Panc1 (cell line): Measurements from ENCODE around the gene HLCS. TPM values are rescaled to one million over a fixed set of nuclear protein-coding genes. Genes with fewer than 3 reads are reported as not detected.

Experiments
- ATAC-seq: fragments of 200-7000 bp; cut with Tn5 transposase; 2 replicates; pipeline ENCODE4 v1.9.1; 2020; ENCODE audit warnings: mild to moderate bottlenecking, moderate library complexity
- BruUV-seq: library from RNA; stranded (reverse); fragments of 400-500 nt; replicated peaks from 2 replicates; lab custom pipeline; 2021; lab: Mats Ljungman, UMichigan
- CTCF ChIA-PET: fragments of 300-600 bp; sonication (Branson Sonifier 250); formaldehyde crosslinking; loops from one replicate; lab custom pipeline; 2022; ENCODE audit warnings: antibody characterized with exemption; lab: Charles Lee
- POLR2A ChIA-PET: fragments of 300-600 bp; sonication (Branson Sonifier 250); formaldehyde crosslinking; loops from one replicate; lab custom pipeline; 2022; ENCODE audit warnings: antibody characterized with exemption; lab: Charles Lee
- DNase-seq: peaks from one replicate; pipeline ENCODE4 v3.0.0-alpha.2; 2010; ENCODE audit warnings: low read depth, low spot score
- H3K27ac ChIP-seq: 2 replicates; pipeline ENCODE4 v1.5.1; 2011; ENCODE audit warnings: mild to moderate bottlenecking, low read length, inconsistent platforms
- H3K27me3 ChIP-seq: fragments of 200-500 bp; sonication (Bioruptor generic); 2 replicates; pipeline ENCODE4 v1.6.0; 2014; ENCODE audit warnings: low read length, inconsistent platforms; ENCODE audit not compliant: control insufficient read depth, insufficient read depth
- H3K36me3 ChIP-seq: fragments of 200-500 bp; sonication (Bioruptor generic); 2 replicates; pipeline ENCODE4 v1.5.1; 2014; ENCODE audit warnings: inconsistent platforms, mild to moderate bottlenecking, low read length, moderate library complexity; ENCODE audit not compliant: control insufficient read depth, insufficient read depth
- H3K4me1 ChIP-seq: 2 replicates; pipeline ENCODE4 v1.5.1; 2011; ENCODE audit warnings: inconsistent platforms, mild to moderate bottlenecking, low read length, moderate library complexity; ENCODE audit not compliant: control insufficient read depth, insufficient read depth
- H3K4me3 ChIP-seq, 2 experiments: 2 replicates each; pipeline ENCODE4 v1.5.1; 2011 to 2012; ENCODE audit warnings: low read depth in 2 of 2, low read length in 2 of 2, mild to moderate bottlenecking in 2 of 2, inconsistent platforms in 1 of 2, moderate library complexity in 1 of 2
- H3K9me3 ChIP-seq: fragments of 200-500 bp; sonication (Bioruptor generic); 2 replicates; pipeline ENCODE4 v1.5.1; 2014; ENCODE audit warnings: low read depth, mild to moderate bottlenecking, inconsistent platforms, low read length, moderate library complexity; ENCODE audit not compliant: control insufficient read depth, insufficient read depth
- CTCF ChIP-seq: fragments of 450-650 bp; IDR thresholded peaks from 2 replicates; pipeline ENCODE4 v1.5.1; 2017; ENCODE audit warnings: mild to moderate bottlenecking
- POLR2AphosphoS5 ChIP-seq: IDR thresholded peaks from 2 replicates; pipeline ENCODE4 v1.6.1; 2012; ENCODE audit warnings: mild to moderate bottlenecking, low read depth, low read length, moderate library complexity
- REST ChIP-seq, 2 experiments: IDR thresholded peaks; 2 replicates each; pipeline ENCODE4 v1.6.1; 2011 to 2012; ENCODE audit warnings: low read depth in 2 of 2, control low read depth in 1 of 2, low read length in 1 of 2, mild to moderate bottlenecking in 1 of 2, moderate library complexity in 1 of 2; ENCODE audit not compliant: insufficient read depth in 1 of 2
- SIN3A ChIP-seq: IDR thresholded peaks from 2 replicates; pipeline ENCODE4 v1.6.1; 2012; ENCODE audit warnings: low read depth, mild to moderate bottlenecking, low read length, moderate library complexity, borderline replicate concordance; ENCODE audit not compliant: insufficient read depth
- TCF7L2 ChIP-seq: IDR thresholded peaks from 2 replicates; pipeline ENCODE4 v1.6.1; 2011; ENCODE audit warnings: mild to moderate bottlenecking, low read depth, low read length, inconsistent platforms
- in situ Hi-C: cut with HindIII; loops from 2 replicates; pipeline ENCODE4 v1.10.0; 2016; ENCODE audit warnings: low sequenced_read_pairs, low pct_unique_long_range_greater_than_20kb
- intact Hi-C: fragments of 100-400 bp; cut with micrococcal nuclease; formaldehyde crosslinking; loops from one replicate; pipeline ENCODE4 v1.10.0; 2022; ENCODE audit not compliant: unreplicated experiment
- total RNA-seq: library from RNA; stranded (reverse); gene quantifications from one replicate; pipeline ENCODE4 v1.2.1, GENCODE V29; 2021; ENCODE audit not compliant: unreplicated experiment

The HLCS gene
- total RNA-seq, 1 experiment from 2014 or later: 15.3 TPM

GRCh38 chr21:36768496-36768895 is 198.0 kb downstream of the HLCS start:
- H3K9me3 ChIP-seq: no peaks in the 10 kb centered on the region
- intact Hi-C loops: no loop called here
- in situ Hi-C loops: no loop called here
- no peaks in the 10 kb centered on the region for H3K27me3 ChIP-seq
- ChIA-PET CTCF (no interaction called here), POLR2A (no interaction called here)
- TF ChIP-seq SIN3A (no peak), POLR2AphosphoS5 (no peak), CTCF (no peak), REST (IDR thresholded peaks at IDR 0.05; ENCODE audit: insufficient read depth in 1 of 2, low read depth in 2 of 2, low read length in 1 of 2) (no peak), TCF7L2 (no peak)
- no peak overlapping the region for H3K27ac ChIP-seq
- H3K4me1 ChIP-seq: peaks cover 3% of the 10 kb centered on the region; the same call in 1 of the 2 replicates
- DNase-seq: no peak
- no TSS peak for BruUV-seq
- H3K36me3 ChIP-seq: no peaks in the 10 kb centered on the region
- no peak for ATAC-seq
- H3K4me3 ChIP-seq: no peak overlapping the region

GRCh38 chr21:36767096-36767495 is 199.4 kb downstream of the HLCS start:
- H3K4me3 ChIP-seq: no peak overlapping the region
- TF ChIP-seq SIN3A (no peak), TCF7L2 (no peak), POLR2AphosphoS5 (no peak), CTCF (no peak), REST (IDR thresholded peaks at IDR 0.05; ENCODE audit: insufficient read depth in 1 of 2, low read depth in 2 of 2, low read length in 1 of 2) (no peak)
- in situ Hi-C loops: no loop called here
- no peaks in the 10 kb centered on the region for H3K36me3 ChIP-seq
- DNase-seq: no peak
- CTCF ChIA-PET: no interaction called here
- H3K27me3 ChIP-seq: no peaks in the 10 kb centered on the region
- no peak overlapping the region for H3K27ac ChIP-seq
- POLR2A ChIA-PET: no interaction called here
- no peak for ATAC-seq
- BruUV-seq: no TSS peak
- no peaks in the 10 kb centered on the region for H3K9me3 ChIP-seq
- H3K4me1 ChIP-seq: no peaks in the 10 kb centered on the region
- intact Hi-C loops: no loop called here
